ENCODE measurements around the gene PLCD1. TPM values are rescaled to one million over a fixed set of nuclear protein-coding genes. Genes with fewer than 3 reads are reported as not detected.
"Not testable (repeated sequence)": the region's sequence is repeated elsewhere in the genome, so short reads cannot be mapped to it uniquely, and the experiment has no call there.

The PLCD1 gene
- total RNA-seq, 1 donor from 2014 or later, result 23.6 TPM

DNA sequence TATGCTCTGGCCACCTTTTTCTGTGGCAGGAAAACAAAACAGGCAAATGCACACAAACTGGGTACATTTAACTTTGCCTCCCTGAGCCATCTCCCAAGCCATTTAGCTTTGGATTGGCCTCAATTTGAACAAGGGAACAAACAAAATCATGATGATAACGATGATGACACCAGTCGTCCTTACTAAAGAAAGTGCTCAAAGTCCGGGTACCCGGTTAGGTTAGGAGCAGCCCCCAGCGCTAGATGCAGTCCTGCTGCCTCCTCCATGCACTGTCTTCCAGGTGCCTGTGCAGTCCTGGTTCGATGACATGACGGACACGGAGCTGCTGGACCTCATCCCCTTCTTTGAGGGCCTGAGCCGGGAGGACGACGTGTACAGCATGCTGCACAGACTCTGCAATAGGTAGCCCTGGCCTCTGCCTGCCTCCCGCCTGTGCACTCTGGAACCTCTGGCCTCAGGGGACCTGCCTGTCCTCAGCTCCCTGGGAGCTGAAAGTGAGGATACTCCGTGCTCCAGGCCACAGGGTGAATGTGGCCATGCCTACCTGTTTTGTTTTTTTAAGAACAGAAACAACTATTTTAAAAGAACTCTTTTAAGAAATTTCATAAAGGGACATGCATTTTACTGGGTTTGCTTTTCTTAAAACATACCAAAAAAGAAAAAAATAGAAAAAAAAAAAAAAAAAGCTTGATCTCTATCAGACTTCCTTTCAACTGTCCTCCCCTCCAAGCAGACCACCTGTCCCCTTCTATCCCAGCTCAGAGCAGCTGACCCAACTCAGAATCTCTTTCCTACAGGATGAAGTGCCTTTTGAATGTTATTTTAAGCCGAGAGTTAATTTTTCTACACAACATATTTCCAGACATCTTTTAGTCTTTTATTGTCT lies 48.7 kb downstream of the PLCD1 start:
- Mint-ChIP-seq H3K4me1 (ENCODE audit: low read depth) (no peaks in the 10 kb centered on the region), H3K9me3 (ENCODE audit: low read depth) (no peaks in the 10 kb centered on the region), H3K27ac (ENCODE audit: unreplicated experiment) (no peak overlapping the region), H3K27me3 (ENCODE audit: low read depth) (no peaks in the 10 kb centered on the region), H3K4me3 (ENCODE audit: unreplicated experiment) (no peak overlapping the region), H3K36me3 (ENCODE audit: low read depth) (peaks cover 13% of the 10 kb centered on the region)
- no peak for DNase-seq (ENCODE audit: low spot score)
- TF ChIP-seq, protein P1, sequence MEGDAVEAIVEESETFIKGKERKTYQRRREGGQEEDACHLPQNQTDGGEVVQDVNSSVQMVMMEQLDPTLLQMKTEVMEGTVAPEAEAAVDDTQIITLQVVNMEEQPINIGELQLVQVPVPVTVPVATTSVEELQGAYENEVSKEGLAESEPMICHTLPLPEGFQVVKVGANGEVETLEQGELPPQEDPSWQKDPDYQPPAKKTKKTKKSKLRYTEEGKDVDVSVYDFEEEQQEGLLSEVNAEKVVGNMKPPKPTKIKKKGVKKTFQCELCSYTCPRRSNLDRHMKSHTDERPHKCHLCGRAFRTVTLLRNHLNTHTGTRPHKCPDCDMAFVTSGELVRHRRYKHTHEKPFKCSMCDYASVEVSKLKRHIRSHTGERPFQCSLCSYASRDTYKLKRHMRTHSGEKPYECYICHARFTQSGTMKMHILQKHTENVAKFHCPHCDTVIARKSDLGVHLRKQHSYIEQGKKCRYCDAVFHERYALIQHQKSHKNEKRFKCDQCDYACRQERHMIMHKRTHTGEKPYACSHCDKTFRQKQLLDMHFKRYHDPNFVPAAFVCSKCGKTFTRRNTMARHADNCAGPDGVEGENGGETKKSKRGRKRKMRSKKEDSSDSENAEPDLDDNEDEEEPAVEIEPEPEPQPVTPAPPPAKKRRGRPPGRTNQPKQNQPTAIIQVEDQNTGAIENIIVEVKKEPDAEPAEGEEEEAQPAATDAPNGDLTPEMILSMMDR (IDR thresholded peaks at IDR 0.05), result no peak

DNA sequence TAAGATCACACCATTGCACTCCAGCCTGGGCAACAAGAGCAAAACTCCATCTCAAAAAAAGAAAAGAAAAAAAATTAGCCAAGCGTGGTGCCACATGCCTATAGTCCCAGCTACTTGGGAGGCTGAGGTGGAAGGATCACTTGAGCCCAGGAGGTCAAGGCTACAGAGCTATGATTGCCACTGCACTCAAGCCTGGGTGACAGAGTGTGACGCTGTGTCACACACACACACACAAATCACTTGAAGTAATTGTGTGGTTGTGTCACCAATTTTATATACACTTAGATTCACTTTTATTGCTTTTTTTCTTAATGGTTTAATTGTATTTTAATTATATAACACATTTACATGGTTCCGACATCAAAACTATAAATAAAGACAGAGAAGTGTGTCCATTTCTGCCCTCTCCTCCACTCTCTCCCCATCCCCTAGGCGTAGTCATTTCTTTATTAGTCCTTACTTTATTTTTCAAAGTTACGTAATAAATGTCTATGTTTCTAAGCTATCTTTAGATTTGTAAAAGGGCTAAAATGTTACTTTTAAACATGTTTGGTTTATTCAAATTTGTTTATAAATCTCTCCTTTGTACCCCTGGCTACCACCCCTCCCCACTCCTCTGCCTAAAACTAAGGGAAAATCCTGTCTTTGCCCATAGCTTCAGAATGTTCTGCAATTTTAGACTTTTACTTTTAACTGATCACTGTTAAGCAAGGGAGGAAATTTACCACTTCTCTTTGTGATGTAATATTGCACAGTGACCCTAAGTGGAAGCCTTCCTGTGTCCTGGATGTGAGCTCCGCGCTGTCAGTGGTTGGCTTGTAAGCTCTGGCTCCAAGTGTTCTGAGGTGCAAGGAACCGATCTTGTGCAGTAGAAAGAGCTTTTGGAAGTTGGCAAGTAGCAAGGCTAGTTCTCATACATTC lies 49.6 kb downstream of the PLCD1 start:
- H3K4me1 Mint-ChIP-seq (ENCODE audit: low read depth), result no peaks in the 10 kb centered on the region
- peaks cover 18% of the 10 kb centered on the region for H3K36me3 Mint-ChIP-seq (ENCODE audit: low read depth)
- no peak overlapping the region for H3K4me3 Mint-ChIP-seq (ENCODE audit: unreplicated experiment)
- TF ChIP-seq, protein P1 (IDR thresholded peaks at IDR 0.05), result no peak
- DNase-seq (ENCODE audit: low spot score), result no peak
- no peaks in the 10 kb centered on the region for H3K27me3 Mint-ChIP-seq (ENCODE audit: low read depth)
- H3K9me3 Mint-ChIP-seq (ENCODE audit: low read depth), result no peaks in the 10 kb centered on the region
- H3K27ac Mint-ChIP-seq (ENCODE audit: unreplicated experiment), result no peak overlapping the region

DNA sequence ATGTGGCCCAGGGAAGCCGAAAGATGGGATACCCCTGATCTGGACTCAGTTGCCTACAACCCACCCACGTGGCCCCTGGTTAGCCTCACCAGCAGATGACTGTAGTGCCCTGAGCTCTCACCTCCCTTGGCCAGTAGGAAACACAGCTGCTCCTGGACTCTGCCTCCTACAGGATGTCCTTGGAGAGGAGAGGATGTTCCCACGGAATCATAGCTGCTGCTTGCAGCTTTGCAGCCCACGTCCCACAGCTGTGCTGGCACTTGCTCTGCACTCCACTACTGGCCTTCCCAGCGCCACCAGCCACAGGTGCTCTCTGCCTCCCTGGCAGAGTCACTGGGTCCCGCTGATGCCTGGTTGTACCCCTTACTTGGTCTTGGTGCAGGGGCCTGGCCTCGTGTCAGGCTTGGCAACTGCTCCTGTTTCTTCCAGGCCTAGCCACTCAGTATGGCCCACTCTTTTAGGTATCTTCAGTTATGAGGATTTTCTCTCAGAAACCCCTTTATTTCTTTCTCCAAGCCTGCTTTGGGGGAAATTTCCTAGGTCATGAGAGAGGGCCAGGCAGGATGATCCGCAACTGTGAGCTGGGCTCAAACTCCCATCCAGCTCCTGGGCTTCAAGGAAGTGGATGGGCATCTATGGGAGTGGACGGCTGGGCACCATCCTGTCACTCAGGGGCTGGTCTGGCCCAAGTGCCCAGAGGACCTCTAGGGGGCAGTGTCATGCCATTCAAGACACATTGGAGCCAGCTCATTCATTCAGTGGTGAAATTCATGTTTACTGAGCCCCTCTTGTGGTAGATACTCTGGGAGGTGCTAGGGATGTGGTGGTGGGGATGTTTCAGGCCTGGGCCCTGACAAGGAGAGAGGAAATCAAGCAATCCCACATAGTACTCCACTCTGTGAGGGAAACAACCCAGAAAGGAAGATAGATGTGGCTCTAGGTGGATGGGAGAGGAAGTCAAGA lies 55.0 kb downstream of the PLCD1 start:
- TF ChIP-seq, protein P1 (IDR thresholded peaks at IDR 0.05), result peak; percentile 77
- peak; percentile 86 for DNase-seq (ENCODE audit: low spot score)

DNA sequence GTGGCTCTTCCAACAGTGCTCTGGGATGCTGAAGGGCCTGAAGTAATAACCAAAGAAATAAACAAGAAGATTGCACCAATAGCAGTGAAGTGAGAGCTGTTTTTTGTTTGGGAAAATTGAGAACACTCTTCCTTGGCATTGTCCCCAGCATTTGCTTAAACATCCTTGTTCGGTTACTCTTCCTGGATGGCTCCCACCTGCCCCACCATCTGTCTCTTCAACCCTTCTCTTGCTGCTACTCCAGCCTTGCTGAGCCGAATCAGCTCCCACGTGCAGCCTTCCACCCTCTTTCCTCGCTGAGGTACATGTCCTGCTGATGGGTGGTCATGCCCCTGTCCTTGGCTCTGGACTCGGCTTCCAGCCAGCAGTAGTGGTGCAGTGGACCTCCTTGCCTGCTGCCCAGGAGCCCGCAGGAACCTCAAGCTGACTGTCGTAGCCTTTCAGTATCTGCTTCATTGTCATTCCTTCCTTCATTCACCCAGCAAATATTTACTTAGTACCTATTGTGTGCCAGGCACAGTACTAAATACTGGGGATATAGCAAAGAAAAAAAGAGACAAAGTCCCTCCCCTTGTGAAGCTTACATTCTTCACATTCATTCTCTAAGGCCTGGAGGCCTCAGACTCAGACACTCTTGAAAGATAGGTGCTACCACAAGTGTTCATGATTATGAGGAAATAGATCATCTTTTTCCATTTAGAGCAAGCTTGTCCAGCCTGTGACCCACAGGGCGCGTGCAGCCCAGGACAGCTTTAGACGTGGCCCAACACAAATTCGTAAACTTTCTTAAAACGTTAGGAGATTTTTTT lies 56.0 kb downstream of the PLCD1 start:
- Mint-ChIP-seq H3K27me3 (ENCODE audit: low read depth) (no peaks in the 10 kb centered on the region), H3K9me3 (ENCODE audit: low read depth) (no peaks in the 10 kb centered on the region), H3K4me1 (ENCODE audit: low read depth) (no peaks in the 10 kb centered on the region), H3K36me3 (ENCODE audit: low read depth) (peaks cover 20% of the 10 kb centered on the region), H3K4me3 (ENCODE audit: unreplicated experiment) (no peak overlapping the region), H3K27ac (ENCODE audit: unreplicated experiment) (no peak overlapping the region)
- TF ChIP-seq, protein P1 (IDR thresholded peaks at IDR 0.05), result no peak
- no peak for DNase-seq (ENCODE audit: low spot score)

More for the DNA sequence above, 55.0 kb downstream of the PLCD1 start:
- no peak overlapping the region for H3K27ac Mint-ChIP-seq (ENCODE audit: unreplicated experiment)
- H3K4me1 Mint-ChIP-seq (ENCODE audit: low read depth), result no peaks in the 10 kb centered on the region
- H3K27me3 Mint-ChIP-seq (ENCODE audit: low read depth), result no peaks in the 10 kb centered on the region
- peaks cover 20% of the 10 kb centered on the region for H3K36me3 Mint-ChIP-seq (ENCODE audit: low read depth)
- H3K4me3 Mint-ChIP-seq (ENCODE audit: unreplicated experiment), result no peak overlapping the region
- H3K9me3 Mint-ChIP-seq (ENCODE audit: low read depth), result no peaks in the 10 kb centered on the region

DNA sequence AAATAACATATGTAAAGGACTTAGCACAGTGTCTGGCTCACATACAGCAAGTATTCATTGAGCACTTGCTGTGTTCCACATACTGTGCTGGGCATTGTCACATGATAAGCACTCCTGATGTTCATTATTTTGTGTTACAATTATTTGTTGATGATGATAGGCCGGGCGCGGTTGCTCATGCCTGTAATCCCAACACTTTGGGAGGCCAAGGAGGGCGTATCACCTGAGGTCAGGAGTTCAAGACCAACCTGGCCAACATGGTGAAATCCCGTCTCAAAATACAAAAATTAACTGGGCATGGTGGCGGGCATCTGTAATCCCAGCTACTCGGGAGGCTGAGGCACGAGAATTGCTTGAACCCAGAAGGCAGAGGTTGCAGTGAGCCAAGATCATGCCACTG lies 57.4 kb downstream of the PLCD1 start:
- not testable (repeated sequence) for DNase-seq (ENCODE audit: low spot score); H3K27ac Mint-ChIP-seq (ENCODE audit: unreplicated experiment); H3K4me1 Mint-ChIP-seq (ENCODE audit: low read depth); H3K4me3 Mint-ChIP-seq (ENCODE audit: unreplicated experiment); H3K27me3 Mint-ChIP-seq (ENCODE audit: low read depth); H3K9me3 Mint-ChIP-seq (ENCODE audit: low read depth)
- H3K36me3 Mint-ChIP-seq (ENCODE audit: low read depth), result peaks cover 19% of the 10 kb centered on the region
